Aorta (tissue), 5 donors: ENCODE results near the gene MAP2K5. TPM values are rescaled to one million over a fixed set of nuclear protein-coding genes. Genes with fewer than 3 reads are reported as not detected.

Experiments
- ATAC-seq: fragments of 200-7000 bp; cut with Tn5 transposase; one replicate; pipeline ENCODE4 v1.9.1; 2022; ENCODE audit warnings: moderate library complexity; ENCODE audit not compliant: low FRiP score
- DNase-seq, 2 donors: peaks; one replicate each; pipeline ENCODE4 v3.0.0-alpha.2; 2020
- H3K27ac ChIP-seq, 2 donors: one replicate each; pipeline ENCODE4 v1.5.1; 2013; ENCODE audit warnings: low read length in 2 of 2, mild to moderate bottlenecking in 2 of 2, moderate library complexity in 2 of 2, control low read depth in 1 of 2, inconsistent platforms in 1 of 2, low read depth in 1 of 2
- H3K27me3 ChIP-seq, 2 donors: one replicate each; pipeline ENCODE4 v1.6.1; 2013; ENCODE audit warnings: control low read depth in 1 of 2, low read length in 1 of 2, mild to moderate bottlenecking in 1 of 2, moderate library complexity in 1 of 2; ENCODE audit not compliant: insufficient read depth in 2 of 2, control insufficient read depth in 1 of 2
- H3K36me3 ChIP-seq, 2 donors: one replicate each; pipeline ENCODE4 v1.6.1; 2013; ENCODE audit warnings: control low read depth in 1 of 2, low read length in 1 of 2, mild to moderate bottlenecking in 1 of 2; ENCODE audit not compliant: insufficient read depth in 2 of 2, control insufficient read depth in 1 of 2
- H3K4me1 ChIP-seq, 2 donors: one replicate each; pipeline ENCODE4 v1.6.1; 2013; ENCODE audit warnings: low read length in 2 of 2, control low read depth in 1 of 2, mild to moderate bottlenecking in 1 of 2, moderate library complexity in 1 of 2; ENCODE audit not compliant: insufficient read depth in 2 of 2, control insufficient read depth in 1 of 2
- H3K4me3 ChIP-seq, 2 donors: one replicate each; pipeline ENCODE4 v1.5.1; 2013; ENCODE audit warnings: low read length in 2 of 2, control low read depth in 1 of 2, mild to moderate bottlenecking in 1 of 2
- H3K9me3 ChIP-seq: one replicate; pipeline ENCODE4 v1.6.1; 2013; ENCODE audit warnings: mild to moderate bottlenecking, low read length; ENCODE audit not compliant: control insufficient read depth
- WGBS, 2 donors: extraction: QIAGEN DNeasy Blood & Tissue Kit; methylation state at CpG; one replicate each; pipeline ENCODE4 v1.1.7; 2013; 5-methylcytosine and 5-hydroxymethylcytosine counted together
- intact Hi-C, 2 donors: fragments of 100-400 bp; cut with DNase I; formaldehyde crosslinking; loops; one replicate each; pipeline versions ENCODE4 v1.14.2 to v1.15.0; 2022
- polyA plus RNA-seq, 2 donors: library from polyadenylated mRNA; stranded (reverse); fragments of 200-250 nt; gene quantifications; one replicate each; pipeline ENCODE4 v1.2.3, GENCODE V29; 2013
- total RNA-seq, 2 donors: library from RNA; stranded (reverse); fragmentation: NEBNext Ultra II Directional; extraction: Animal tissue kit (Norgen Biotek cat#: 25700); gene quantifications; one replicate each; pipeline ENCODE4 v1.2.1, GENCODE V29; 2021
- donor health status: healthy with polysubstance abuse.
- donor health status: Bipolar disorder and iron deficiency.
- donor health status: DM: no; HTN: no; CAD: no.
- donor health status: DM: no; HTN: no; CAD: no.
- donor health status: DM: yes; HTN: yes; CAD: no.

The MAP2K5 gene
- total and polyA plus RNA-seq, 4 donors, result 7.3 to 29.2 (median 17.1) TPM

DNA sequence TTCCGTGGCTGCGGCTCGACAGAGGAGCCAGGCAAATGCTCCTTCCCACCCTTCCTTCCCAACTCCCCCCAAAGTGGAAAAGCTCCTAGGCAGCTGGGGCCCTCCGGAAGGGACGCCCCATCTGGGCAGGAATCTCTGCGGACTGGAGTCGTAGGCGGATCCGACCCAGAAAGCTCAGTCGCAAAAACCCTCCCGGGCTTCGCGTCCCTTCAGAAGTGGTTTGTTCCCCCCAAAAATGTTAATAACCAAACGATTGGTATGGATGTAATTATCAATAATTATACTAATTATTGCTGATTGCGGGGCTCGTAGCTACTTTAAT lies 293.6 kb downstream of the MAP2K5 start:
- Histone ChIP-seq H3K27me3 (no peaks in the 10 kb centered on the region), H3K9me3 (no peaks in the 10 kb centered on the region), H3K4me3 (no peak overlapping the region), H3K36me3 (no peaks in the 10 kb centered on the region), H3K27ac (no peak overlapping the region), H3K4me1 (no peaks in the 10 kb centered on the region)
- ATAC-seq (no peak), DNase-seq (no peak)
- WGBS, 2 donors, result 5 to 6% methylated on average over 16 of the region's 16 CpGs
- intact Hi-C loops, result loop anchor here (10.0 kb wide), 2 partner anchors 291 to 311 kb away; partner anchors contain the start of genes C15orf61 (in 1 of the 2) and MAP2K5 (in 1 of the 2)

DNA sequence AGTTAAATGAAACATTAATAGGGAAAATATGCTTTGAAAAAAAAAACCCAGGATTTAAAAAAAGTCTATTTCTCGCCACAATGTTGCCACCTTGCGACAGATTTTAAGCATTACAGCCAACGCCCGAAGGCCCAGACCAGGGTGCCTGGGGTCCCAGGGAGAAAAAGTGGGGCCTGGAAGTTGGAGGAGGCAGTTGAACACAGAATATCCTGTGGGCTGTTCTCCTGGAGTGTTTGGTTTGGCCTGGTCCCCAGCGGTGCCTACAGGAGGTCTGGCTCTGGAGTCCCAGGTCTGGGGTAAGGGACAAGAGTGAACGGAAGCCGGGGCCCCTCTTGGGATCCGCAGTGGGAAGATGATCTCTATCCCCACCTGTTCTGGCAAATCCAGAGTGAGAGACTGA lies 294.0 kb downstream of the MAP2K5 start:
- ATAC-seq (no peak), DNase-seq (no peak)
- Histone ChIP-seq H3K27me3 (no peaks in the 10 kb centered on the region), H3K27ac (no peak overlapping the region), H3K36me3 (no peaks in the 10 kb centered on the region), H3K4me3 (no peak overlapping the region), H3K4me1 (no peaks in the 10 kb centered on the region), H3K9me3 (no peaks in the 10 kb centered on the region)
- intact Hi-C loops, result loop anchor here (10.0 kb wide), 2 partner anchors 292 to 312 kb away; partner anchors contain the start of genes C15orf61 (in 1 of the 2) and MAP2K5 (in 1 of the 2)
- WGBS, 2 donors, result 35 to 36% methylated on average over 8 of the region's 8 CpGs

DNA sequence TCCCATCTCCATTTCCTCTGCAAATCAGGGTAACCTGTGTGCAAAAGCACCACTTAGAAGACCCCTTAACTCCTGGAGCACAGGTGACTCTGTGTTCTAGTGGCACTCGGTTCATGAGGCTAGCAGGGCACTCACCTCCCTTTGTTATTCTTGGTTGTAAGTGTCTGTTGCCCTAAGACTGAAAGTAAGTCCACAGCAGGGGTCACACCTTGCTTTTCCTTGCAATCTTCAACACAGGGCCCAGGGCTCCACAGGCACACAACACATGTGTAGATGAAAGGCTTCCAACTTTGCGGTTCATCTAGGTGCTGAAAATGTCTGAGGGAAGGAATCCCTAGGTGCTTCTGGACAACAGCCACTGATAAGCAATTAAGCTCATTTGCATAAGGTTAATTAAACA lies 294.5 kb downstream of the MAP2K5 start:
- no peak for DNase-seq
- 79 to 84% methylated on average over 2 of the region's 2 CpGs for WGBS, 2 donors
- H3K27me3 ChIP-seq, result no peaks in the 10 kb centered on the region
- no peaks in the 10 kb centered on the region for H3K36me3 ChIP-seq
- H3K4me3 ChIP-seq, result no peak overlapping the region
- intact Hi-C loops, result loop anchor here (10.0 kb wide), 2 partner anchors 292 to 312 kb away; partner anchors contain the start of genes C15orf61 (in 1 of the 2) and MAP2K5 (in 1 of the 2)
- no peaks in the 10 kb centered on the region for H3K4me1 ChIP-seq
- no peak overlapping the region for H3K27ac ChIP-seq
- ATAC-seq, result no peak
- H3K9me3 ChIP-seq, result no peaks in the 10 kb centered on the region

DNA sequence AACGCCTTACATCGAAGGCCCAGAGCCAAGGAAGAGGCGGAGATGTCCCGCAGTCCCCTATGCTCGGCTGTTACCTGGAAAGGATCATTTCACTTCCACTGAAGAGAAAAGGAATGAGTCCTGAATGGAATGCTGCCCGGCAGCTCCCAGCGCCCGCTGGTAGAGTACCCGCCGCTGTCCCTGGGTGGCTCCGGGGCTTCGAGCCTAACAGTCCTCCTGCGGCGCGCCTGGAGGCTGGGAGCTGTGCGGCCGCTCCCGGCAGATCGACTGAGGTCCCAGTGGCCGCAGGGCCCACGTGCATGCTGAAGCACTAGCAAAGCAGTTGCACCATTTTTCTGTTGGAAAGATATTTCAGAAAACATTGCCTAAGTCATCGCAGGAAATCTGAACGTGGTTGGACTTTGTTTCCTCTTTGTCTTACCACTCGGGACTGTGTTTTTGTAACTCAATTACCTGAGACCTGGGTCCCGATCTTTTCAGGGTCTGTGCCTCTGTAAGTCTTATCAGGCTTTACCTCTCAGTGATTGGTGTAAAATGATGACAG lies 296.4 kb downstream of the MAP2K5 start:
- DNase-seq, result peak; percentile 80 to 90
- no peaks in the 10 kb centered on the region for H3K4me1 ChIP-seq

DNA sequence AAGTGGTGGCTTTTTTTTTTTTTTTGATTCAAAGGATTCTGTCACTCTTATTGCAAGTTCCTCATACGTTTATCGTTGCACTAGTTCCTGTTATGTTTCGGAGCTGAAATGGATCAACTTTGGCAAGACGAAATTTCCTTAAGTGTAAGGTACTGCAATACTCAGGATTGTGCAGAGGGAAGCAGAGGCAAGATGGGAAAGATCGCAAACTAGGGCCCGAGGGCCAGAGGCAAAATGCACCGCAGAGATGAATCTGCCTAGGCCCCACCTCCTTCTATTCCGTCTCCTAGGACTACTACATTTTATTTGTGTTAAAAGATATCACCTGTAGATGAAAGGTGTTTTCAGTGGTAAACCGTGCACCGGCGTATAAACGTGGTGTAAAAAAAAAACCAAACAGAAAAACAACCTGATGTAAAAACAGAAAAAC lies 297.0 kb downstream of the MAP2K5 start:
- H3K36me3 ChIP-seq, result no peaks in the 10 kb centered on the region
- no peak overlapping the region for H3K4me3 ChIP-seq
- peak; percentile 13 for ATAC-seq
- H3K27me3 ChIP-seq, result no peaks in the 10 kb centered on the region
- H3K9me3 ChIP-seq, result no peaks in the 10 kb centered on the region
- 0% methylated on average over 12 of the region's 12 CpGs for WGBS, 2 donors
- intact Hi-C loops, result loop anchor here (10.0 kb wide), 2 partner anchors 295 to 315 kb away; partner anchors contain the start of genes C15orf61 (in 1 of the 2) and MAP2K5 (in 1 of the 2)
- peak overlapping the region in 1 of 2 donors; percentile 50 for H3K27ac ChIP-seq
- no peaks in the 10 kb centered on the region for H3K4me1 ChIP-seq
- DNase-seq, result peak in 1 of 2 donors; percentile 39

More for the DNA sequence above, 296.4 kb downstream of the MAP2K5 start:
- Histone ChIP-seq H3K27me3 (no peaks in the 10 kb centered on the region), H3K9me3 (no peaks in the 10 kb centered on the region), H3K27ac (peak overlapping the region in 1 of 2 donors; percentile 9), H3K4me3 (no peak overlapping the region), H3K36me3 (no peaks in the 10 kb centered on the region)
- peak; percentile 69 for ATAC-seq
- 5 to 6% methylated on average over 25 of the region's 25 CpGs for WGBS, 2 donors
- intact Hi-C loops, result loop anchor here (10.0 kb wide), 2 partner anchors 294 to 314 kb away; partner anchors contain the start of genes C15orf61 (in 1 of the 2) and MAP2K5 (in 1 of the 2)

DNA sequence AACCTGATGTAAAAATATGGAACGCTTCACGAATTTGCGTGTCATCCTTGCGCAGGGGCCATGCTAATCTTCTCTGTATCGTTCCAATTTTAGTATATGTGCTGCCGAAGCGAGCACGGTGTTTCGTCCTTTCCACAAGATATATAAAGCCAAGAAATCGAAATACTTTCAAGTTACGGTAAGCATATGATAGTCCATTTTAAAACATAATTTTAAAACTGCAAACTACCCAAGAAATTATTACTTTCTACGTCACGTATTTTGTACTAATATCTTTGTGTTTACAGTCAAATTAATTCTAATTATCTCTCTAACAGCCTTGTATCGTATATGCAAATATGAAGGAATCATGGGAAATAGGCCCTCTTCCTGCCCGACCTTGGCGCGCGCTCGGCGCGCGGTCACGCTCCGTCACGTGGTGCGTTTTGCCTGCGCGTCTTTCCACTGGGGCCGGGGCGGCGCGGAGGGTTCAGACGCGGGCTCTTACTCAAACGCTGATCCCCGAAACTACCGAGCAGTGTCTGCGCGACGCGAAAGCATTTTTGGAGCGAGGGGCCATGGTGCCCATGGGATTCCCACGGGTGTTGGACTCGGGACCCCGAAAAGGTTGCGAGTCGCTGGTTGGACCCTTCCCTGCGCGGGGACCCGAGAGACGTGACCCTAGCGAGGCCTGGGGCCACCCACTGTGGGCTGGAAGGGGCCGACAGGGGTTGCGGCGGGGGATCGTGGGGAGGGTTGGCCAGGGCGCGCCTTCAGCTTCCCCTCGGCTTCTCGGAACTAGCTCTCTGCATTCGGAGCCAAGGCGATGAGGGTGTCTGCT lies 297.6 kb downstream of the MAP2K5 start, which contains the start of gene RNU6-1:
Gene RNU6-1 (minus strand): TSS at position 117 of the 820 bp plus-strand sequence.
- no peaks in the 10 kb centered on the region for H3K4me1 ChIP-seq
- H3K9me3 ChIP-seq, result no peaks in the 10 kb centered on the region
- WGBS, 2 donors, result 0% methylated on average over 62 of the region's 62 CpGs
- no peaks in the 10 kb centered on the region for H3K27me3 ChIP-seq
- ATAC-seq (peak; percentile 96), DNase-seq (peak; percentile 96 to 98)
- H3K36me3 ChIP-seq, result no peaks in the 10 kb centered on the region
- H3K4me3 ChIP-seq, result peak within 1 kb of the TSS; percentile 53 to 96
- intact Hi-C loops, result loop anchor here (1.0 to 10.0 kb wide), 3 partner anchors 214 to 315 kb away; partner anchors contain the start of genes C15orf61 (in 1 of the 2), MAP2K5 (in 1 of the 2) and PIAS1 (in 1 of the 2)
- H3K27ac ChIP-seq, result peak within 1 kb of the TSS; percentile 17 to 98

DNA sequence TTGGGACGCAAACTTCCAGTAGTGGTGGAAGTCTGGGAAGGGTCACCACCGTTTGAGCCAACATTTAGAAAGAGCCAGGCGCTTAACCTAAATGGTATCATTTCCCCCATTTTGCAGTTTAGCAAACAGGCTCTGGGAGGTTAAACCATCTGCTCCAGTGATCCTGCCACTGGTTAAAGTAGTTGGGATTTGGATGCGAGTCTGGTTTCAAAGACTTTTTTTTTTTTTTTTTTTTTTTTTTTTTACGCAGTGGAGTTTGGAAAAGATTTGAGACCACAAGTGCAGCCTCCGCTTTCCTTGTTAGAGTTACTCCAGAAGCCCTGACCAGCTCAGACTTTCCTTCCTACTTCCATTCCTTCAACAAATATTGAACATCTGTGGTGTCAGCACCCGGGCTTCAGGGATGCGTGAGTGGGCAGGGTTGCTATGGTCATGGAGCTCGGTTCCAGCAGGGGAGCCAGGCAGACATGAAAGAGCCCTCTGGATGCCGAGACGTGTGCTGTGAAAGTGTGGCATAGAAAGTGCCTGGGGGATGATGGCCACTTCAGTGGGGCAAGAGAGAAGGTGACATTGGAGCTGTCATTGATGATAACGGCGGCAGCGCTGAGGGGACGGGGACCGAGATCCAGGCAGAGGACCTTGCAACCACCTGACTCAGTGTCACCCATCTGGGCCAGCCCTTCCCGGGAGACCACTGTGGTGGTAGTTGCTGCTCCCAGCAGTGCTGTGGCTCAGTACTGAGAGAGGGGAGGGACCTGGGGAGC lies 298.4 kb downstream of the MAP2K5 start:
- 1% methylated on average over 17 of the region's 17 CpGs for WGBS, 2 donors
- ATAC-seq (peak; percentile 37), DNase-seq (peak in 1 of 2 donors; percentile 81)
- Histone ChIP-seq H3K9me3 (no peaks in the 10 kb centered on the region), H3K27me3 (no peaks in the 10 kb centered on the region), H3K36me3 (no peaks in the 10 kb centered on the region), H3K4me1 (no peaks in the 10 kb centered on the region), H3K27ac (peak overlapping the region; percentile 17 to 98), H3K4me3 (peak overlapping the region; percentile 53 to 96)
- intact Hi-C loops, result loop anchor here in 1 of 2 donors (1.0 kb wide), 1 partner anchor 213 kb away; the partner anchor contains the start of gene PIAS1

DNA sequence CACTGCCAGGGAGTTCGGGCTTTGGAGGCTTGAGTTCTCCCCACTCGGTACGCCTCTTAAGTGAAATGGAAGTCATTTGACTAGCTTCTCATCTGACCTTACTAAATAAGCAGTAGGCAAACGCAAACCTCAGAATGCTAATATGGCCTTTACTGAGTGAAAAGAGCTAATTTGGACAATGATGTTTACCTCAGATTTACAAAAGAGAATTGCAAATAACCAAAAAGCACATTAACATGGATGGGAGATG lies 298.9 kb downstream of the MAP2K5 start:
- Histone ChIP-seq H3K9me3 (no peaks in the 10 kb centered on the region), H3K27ac (no peak overlapping the region), H3K36me3 (no peaks in the 10 kb centered on the region), H3K27me3 (no peaks in the 10 kb centered on the region), H3K4me1 (no peaks in the 10 kb centered on the region), H3K4me3 (no peak overlapping the region)
- intact Hi-C loops, result no loop called here
- WGBS, 2 donors, result 8 to 14% methylated on average over 4 of the region's 4 CpGs
- DNase-seq (no peak), ATAC-seq (no peak)
